Duodenal mucosa (tissue), 2 donors: Measurements from ENCODE around the gene TRPM1.

Experiments
- H3K27ac ChIP-seq: one replicate; pipeline ENCODE4 v1.7.0; 2013; ENCODE audit warnings: low read depth, low read length
- H3K27me3 ChIP-seq, 2 donors: one replicate each; pipeline ENCODE4 v1.7.0; 2013; ENCODE audit warnings: low read length in 2 of 2, control low read depth in 1 of 2; ENCODE audit not compliant: insufficient read depth in 2 of 2, control insufficient read depth in 1 of 2
- H3K36me3 ChIP-seq, 2 donors: one replicate each; pipeline ENCODE4 v1.7.0; 2013; ENCODE audit warnings: low read length in 2 of 2, control low read depth in 1 of 2; ENCODE audit not compliant: insufficient read depth in 2 of 2, control insufficient read depth in 1 of 2
- H3K4me1 ChIP-seq, 2 donors: one replicate each; pipeline ENCODE4 v1.7.0; 2013; ENCODE audit warnings: low read length in 2 of 2, control low read depth in 1 of 2; ENCODE audit not compliant: insufficient read depth in 2 of 2, control insufficient read depth in 1 of 2
- H3K4me3 ChIP-seq, 2 donors: one replicate each; pipeline ENCODE4 v1.7.0; 2013; ENCODE audit warnings: low read length in 2 of 2, low read depth in 1 of 2
- H3K9ac ChIP-seq, 2 donors: one replicate each; pipeline ENCODE4 v1.7.0; 2013; ENCODE audit warnings: low read length in 2 of 2, low read depth in 1 of 2
- H3K9me3 ChIP-seq, 2 donors: one replicate each; pipeline ENCODE4 v1.7.0; 2013; ENCODE audit warnings: low read length in 2 of 2, control low read depth in 1 of 2; ENCODE audit not compliant: control insufficient read depth in 1 of 2

The TRPM1 gene

DNA sequence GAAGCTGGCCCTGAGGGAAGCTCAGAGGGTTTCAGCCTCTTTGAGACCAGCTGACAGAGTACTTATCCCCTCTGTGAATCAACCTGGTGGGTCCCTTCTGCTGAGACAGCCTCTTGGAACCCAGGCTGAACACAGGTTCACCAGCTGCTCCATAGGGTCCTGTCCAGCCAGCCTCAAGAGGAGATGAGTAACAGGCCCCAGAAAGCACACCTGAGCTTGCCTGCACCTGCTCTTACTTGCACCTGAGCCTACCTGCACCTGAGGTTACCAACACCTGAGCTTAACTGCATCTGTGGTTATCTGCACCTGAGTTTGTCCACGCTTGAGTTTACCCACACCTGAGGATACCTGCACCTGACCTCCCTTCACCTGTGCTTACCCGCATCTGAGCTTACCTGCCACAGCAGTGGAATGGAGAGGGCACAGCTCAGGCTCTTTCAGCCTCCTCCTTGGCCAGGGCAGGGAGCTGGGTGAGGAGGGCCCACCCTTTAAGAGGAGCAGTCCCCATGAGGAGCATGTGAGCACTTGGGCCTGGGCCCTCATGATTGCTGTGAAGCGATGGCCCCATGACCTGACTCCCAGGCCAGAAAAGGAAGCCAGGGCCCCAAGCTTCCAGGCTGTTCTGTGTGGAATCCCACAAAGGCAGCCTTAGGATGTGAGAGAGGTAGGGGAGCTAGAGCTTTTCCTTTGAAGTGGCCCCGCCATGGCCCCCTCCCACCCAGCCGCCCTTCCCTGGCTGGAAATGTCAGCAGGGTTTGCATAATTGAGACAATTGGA, at the start of gene TRPM1:
Gene TRPM1 (minus strand): TSS at position 464 of the 777 bp plus-strand sequence. CDS start 20,370 bp downstream, outside the sequence.
- no peak within 1 kb of the TSS for H3K9ac ChIP-seq
- H3K36me3 ChIP-seq = no peaks in the 10 kb centered on the region
- no peaks in the 10 kb centered on the region for H3K4me1 ChIP-seq
- no peak within 1 kb of the TSS for H3K27ac ChIP-seq
- H3K9me3 ChIP-seq = no peaks in the 10 kb centered on the region
- H3K4me3 ChIP-seq = no peak within 1 kb of the TSS
- no peaks in the 10 kb centered on the region for H3K27me3 ChIP-seq

DNA sequence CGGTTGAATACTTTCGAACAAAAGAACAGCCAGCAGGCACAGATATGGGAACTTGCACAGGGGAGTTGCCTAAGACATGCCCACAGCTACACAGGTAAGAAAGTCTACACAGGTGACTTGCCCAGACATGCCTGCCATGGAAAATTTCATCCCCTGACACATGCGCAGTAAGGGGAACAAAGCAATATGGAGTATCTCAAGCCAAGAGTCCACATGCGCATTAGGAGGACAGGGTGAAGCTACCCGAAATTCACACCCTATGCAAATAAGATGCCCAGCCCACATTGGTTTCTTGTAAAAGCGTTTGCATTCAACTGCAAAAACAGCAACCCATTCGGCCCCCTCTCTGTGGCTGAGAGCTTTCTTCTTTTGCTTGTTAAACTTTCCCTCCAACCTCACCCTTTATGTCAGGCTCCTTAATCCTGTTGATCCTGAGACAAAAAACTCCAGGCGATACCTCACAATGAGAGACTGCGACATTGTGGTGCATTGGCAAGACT, 49.3 kb upstream of the TRPM1 start:
- no peaks in the 10 kb centered on the region for H3K4me1 ChIP-seq
- no peak overlapping the region for H3K9ac ChIP-seq

GRCh38 chr15:31149987-31150386, 48.5 kb upstream of the TRPM1 start:
- no peaks in the 10 kb centered on the region for H3K27me3 ChIP-seq
- H3K27ac ChIP-seq = no peak overlapping the region
- H3K4me3 ChIP-seq = no peak overlapping the region
- no peaks in the 10 kb centered on the region for H3K36me3 ChIP-seq
- no peak overlapping the region for H3K9ac ChIP-seq
- H3K4me1 ChIP-seq = no peaks in the 10 kb centered on the region
- H3K9me3 ChIP-seq = no peaks in the 10 kb centered on the region

More for the DNA sequence above, 49.3 kb upstream of the TRPM1 start:
- Histone ChIP-seq H3K27ac (no peak overlapping the region), H3K27me3 (no peaks in the 10 kb centered on the region), H3K9me3 (no peaks in the 10 kb centered on the region), H3K4me3 (no peak overlapping the region), H3K36me3 (no peaks in the 10 kb centered on the region)

- Histone ChIP-seq H3K4me3 (no peak overlapping the region), H3K27ac (no peak overlapping the region), H3K4me1 (no peaks in the 10 kb centered on the region), H3K27me3 (no peaks in the 10 kb centered on the region), H3K9ac (no peak overlapping the region), H3K36me3 (no peaks in the 10 kb centered on the region), H3K9me3 (no peaks in the 10 kb centered on the region)
Measured at GRCh38 chr15:31149088-31149505, 47.6 kb upstream of the TRPM1 start.

- H3K9ac ChIP-seq = no peak overlapping the region
- no peak overlapping the region for H3K27ac ChIP-seq
- no peaks in the 10 kb centered on the region for H3K27me3 ChIP-seq
- H3K4me1 ChIP-seq = no peaks in the 10 kb centered on the region
- H3K4me3 ChIP-seq = no peak overlapping the region
- no peaks in the 10 kb centered on the region for H3K9me3 ChIP-seq
- H3K36me3 ChIP-seq = no peaks in the 10 kb centered on the region
Measured at GRCh38 chr15:31148297-31149087, 47.0 kb upstream of the TRPM1 start.

DNA sequence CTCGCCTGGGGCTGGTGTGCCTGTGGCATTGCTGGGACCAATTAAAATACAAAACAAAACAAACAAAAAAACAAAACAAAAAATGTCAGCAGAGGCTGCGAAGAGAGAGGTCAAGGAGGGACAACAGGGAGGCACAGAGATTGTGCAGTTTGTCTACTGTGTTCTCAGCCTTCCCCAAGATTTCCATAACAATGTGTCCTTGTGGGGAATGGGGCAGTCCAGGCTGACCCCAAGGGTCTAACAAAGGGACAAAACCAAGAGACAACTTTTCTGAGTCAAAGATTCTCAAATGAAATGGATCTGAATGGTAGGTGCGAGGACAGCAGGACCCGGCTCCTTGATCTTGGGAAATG, 46.4 kb upstream of the TRPM1 start:
- Histone ChIP-seq H3K27ac (no peak overlapping the region), H3K9ac (no peak overlapping the region), H3K9me3 (no peaks in the 10 kb centered on the region), H3K4me1 (no peaks in the 10 kb centered on the region), H3K4me3 (no peak overlapping the region), H3K27me3 (no peaks in the 10 kb centered on the region), H3K36me3 (no peaks in the 10 kb centered on the region)

DNA sequence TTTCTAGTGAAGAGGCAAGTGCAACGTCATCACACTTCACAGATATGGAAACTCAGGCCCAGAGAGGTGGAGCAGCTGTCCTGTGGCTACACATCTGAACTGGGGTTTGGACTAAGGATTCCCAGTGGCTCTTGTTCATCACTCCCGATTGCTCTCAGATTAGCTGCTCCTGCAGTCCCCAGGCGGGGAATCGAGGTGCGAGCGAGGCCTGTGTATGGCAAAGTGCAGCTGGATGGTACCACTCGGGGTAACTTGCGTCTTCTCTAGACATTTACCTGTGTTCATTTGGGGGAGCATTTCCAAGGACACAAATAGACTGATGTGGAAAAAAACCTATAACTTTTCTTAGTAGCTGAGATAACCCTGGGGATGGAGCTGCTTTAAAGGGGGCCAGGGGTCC, 45.9 kb upstream of the TRPM1 start:
- Histone ChIP-seq H3K4me3 (no peak overlapping the region), H3K36me3 (no peaks in the 10 kb centered on the region), H3K9ac (no peak overlapping the region), H3K27ac (no peak overlapping the region), H3K9me3 (no peaks in the 10 kb centered on the region), H3K27me3 (no peaks in the 10 kb centered on the region), H3K4me1 (no peaks in the 10 kb centered on the region)

GRCh38 chr15:31145271-31145911, 43.9 kb upstream of the TRPM1 start:
- Histone ChIP-seq H3K27ac (no peak overlapping the region), H3K4me3 (no peak overlapping the region), H3K27me3 (no peaks in the 10 kb centered on the region), H3K9ac (no peak overlapping the region), H3K4me1 (no peaks in the 10 kb centered on the region), H3K9me3 (no peaks in the 10 kb centered on the region), H3K36me3 (no peaks in the 10 kb centered on the region)

DNA sequence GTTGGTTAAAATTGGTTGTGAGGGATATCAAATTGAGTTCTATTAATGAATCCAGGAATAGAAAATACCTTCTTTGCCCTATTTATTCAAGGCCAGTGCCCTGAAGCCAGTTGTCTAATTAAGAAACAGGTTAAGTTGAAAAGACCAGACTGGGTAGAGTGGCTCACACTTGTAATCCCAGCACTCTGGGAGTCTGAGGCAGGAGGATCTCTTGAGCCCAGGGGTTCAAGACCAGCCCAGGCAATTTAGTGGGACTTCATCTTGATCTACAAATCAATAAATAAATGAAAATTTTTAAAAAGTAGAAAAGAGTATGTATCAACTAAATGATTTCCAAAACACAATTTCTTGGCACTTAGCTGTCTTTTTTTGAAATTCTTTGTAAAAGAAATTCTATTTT, 40.3 kb upstream of the TRPM1 start:
- Histone ChIP-seq H3K9me3 (no peaks in the 10 kb centered on the region), H3K27ac (no peak overlapping the region), H3K27me3 (no peaks in the 10 kb centered on the region), H3K9ac (no peak overlapping the region), H3K4me3 (no peak overlapping the region), H3K36me3 (no peaks in the 10 kb centered on the region), H3K4me1 (no peaks in the 10 kb centered on the region)
